Measurements from ENCODE around the gene GLB1L2.

Gene GLB1L2

GRCh38 chr11:134406264-134407185 is 74.7 kb downstream of the GLB1L2 start:
- DNase-seq (ENCODE audit: low spot score) = no peak

GRCh38 chr11:134407321-134407828 is 75.6 kb downstream of the GLB1L2 start:
- DNase-seq (ENCODE audit: low spot score) = no peak

GRCh38 chr11:134407923-134408322 is 76.1 kb downstream of the GLB1L2 start:
- no peak for DNase-seq (ENCODE audit: low spot score)

GRCh38 chr11:134409552-134410429 is 78.0 kb downstream of the GLB1L2 start:
- DNase-seq (ENCODE audit: low spot score) = no peak

- DNase-seq (ENCODE audit: low spot score) = no peak
Observed at GRCh38 chr11:134410766-134411165, 79.0 kb downstream of the GLB1L2 start.

GRCh38 chr11:134412203-134413042 is 80.6 kb downstream of the GLB1L2 start, which contains the start of gene B3GAT1:
Gene B3GAT1 (minus strand): TSS chr11:134412242. CDS start chr11:134387659, 24,583 bp downstream.
- DNase-seq (ENCODE audit: low spot score) = no peak

- DNase-seq (ENCODE audit: low spot score) = no peak
Observed at GRCh38 chr11:134413043-134413825, 81.4 kb downstream of the GLB1L2 start.

- DNase-seq (ENCODE audit: low spot score) = no peak
Observed at GRCh38 chr11:134413826-134414731, 82.3 kb downstream of the GLB1L2 start.

GRCh38 chr11:134414766-134415765 is 83.3 kb downstream of the GLB1L2 start:
- no peak for DNase-seq (ENCODE audit: low spot score)

GRCh38 chr11:134416726-134417125 is 84.9 kb downstream of the GLB1L2 start:
- no peak for DNase-seq (ENCODE audit: low spot score)

GRCh38 chr11:134417871-134418840 is 86.4 kb downstream of the GLB1L2 start:
- DNase-seq (ENCODE audit: low spot score) = no peak

GRCh38 chr11:134423106-134423505 is 91.3 kb downstream of the GLB1L2 start:
- DNase-seq (ENCODE audit: low spot score) = no peak

- DNase-seq (ENCODE audit: low spot score) = no peak
Observed at GRCh38 chr11:134425413-134425812, 93.6 kb downstream of the GLB1L2 start.
